K562 (cell line): ENCODE data around the gene SLC25A34. TPM values are rescaled to one million over a fixed set of nuclear protein-coding genes. Genes with fewer than 3 reads are reported as not detected.
"Not testable (repeated sequence)": the region's sequence is repeated elsewhere in the genome, so short reads cannot be mapped to it uniquely, and the experiment has no call there.

Source experiments
- ATAC-seq: fragments of 200-7000 bp; cut with Tn5 transposase; 3 replicates; pipeline ENCODE4 v1.9.1; 2020; ENCODE audit warnings: moderate library complexity
- BruUV-seq: library from RNA; stranded (reverse); fragments of 400-500 nt; replicated peaks from 2 replicates; lab custom pipeline; 2021; lab: Mats Ljungman, UMichigan
- CTCF ChIA-PET: fragments of 300-600 bp; formaldehyde crosslinking; extraction: SDS; loops from one replicate; lab custom pipeline; 2021; ENCODE audit warnings: low intra/inter-chr PET ratio; lab: Yijun Ruan, JAX
- POLR2A ChIA-PET: fragments of 300-600, 350-650 bp; sonication (Branson Sonifier 250); formaldehyde crosslinking; extraction: SDS; loops from one replicate; lab custom pipeline; 2021; ENCODE audit warnings: antibody characterized with exemption, inconsistent platforms; lab: Yijun Ruan, JAX
- DNase-seq, 4 experiments: peaks; one replicate each; pipeline versions ENCODE4 v3.0.0 to v3.0.0-alpha.2; 2011 to 2018; ENCODE audit warnings: low spot score in 3 of 4, mixed read lengths in 3 of 4; ENCODE audit errors: extremely low read depth in 1 of 4
- FAIRE-seq: peaks from 2 replicates; lab custom pipeline; 2011; peaks lifted over from hg19 to GRCh38; lab: Jason Lieb, UNC
- H2AFZ ChIP-seq: 2 replicates; pipeline ENCODE4 v1.6.0; 2011; ENCODE audit warnings: low read depth, low read length, control low read depth, inconsistent platforms
- H3K27ac ChIP-seq: fragments of 200-600 bp; 3 replicates; pipeline ENCODE4 v1.8.0; 2011; ENCODE audit warnings: low read depth, mild to moderate bottlenecking, control low read depth, inconsistent platforms, low read length, moderate library complexity, mixed read lengths; ENCODE audit errors: extremely low read depth
- H3K27me3 ChIP-seq, 2 experiments: fragments of 300-600 bp in 1 of 2; 2 replicates in 1 of 2; 3 replicates in 1 of 2; pipeline versions ENCODE4 v1.6.0 to v1.8.0; 2011; ENCODE audit warnings: inconsistent platforms in 2 of 2, low read length in 2 of 2, mild to moderate bottlenecking in 1 of 2, mixed read lengths in 1 of 2, moderate library complexity in 1 of 2; ENCODE audit not compliant: control insufficient read depth in 2 of 2, insufficient read depth in 2 of 2
- H3K36me3 ChIP-seq: fragments of 300-600 bp; 3 replicates; pipeline ENCODE4 v1.8.0; 2011; ENCODE audit warnings: mild to moderate bottlenecking, low read length, inconsistent platforms; ENCODE audit not compliant: control insufficient read depth, insufficient read depth
- H3K4me1 ChIP-seq, 2 experiments: fragments of 200-600 bp in 1 of 2; replicated peaks in 1 of 2; 2 replicates in 1 of 2; 3 replicates in 1 of 2; pipeline versions ENCODE4 v1.5.1 to v1.8.0; 2011; ENCODE audit warnings: inconsistent platforms in 2 of 2, low read length in 2 of 2, mild to moderate bottlenecking in 1 of 2, mixed read lengths in 1 of 2, moderate library complexity in 1 of 2; ENCODE audit not compliant: control insufficient read depth in 2 of 2, insufficient read depth in 2 of 2
- H3K4me2 ChIP-seq: 2 replicates; pipeline ENCODE4 v1.6.1; 2011; ENCODE audit warnings: low read length, control low read depth, inconsistent platforms, mixed read lengths; ENCODE audit not compliant: insufficient read depth
- H3K4me3 ChIP-seq: fragments of 200-600 bp; sonication (generic), shearing (Covaris generic); 2 replicates; pipeline ENCODE4 v1.5.1; 2016; ENCODE audit warnings: control low read depth, inconsistent platforms
- H3K79me2 ChIP-seq: fragments of 200-600 bp; 3 replicates; pipeline ENCODE4 v1.8.0; 2011; ENCODE audit warnings: low read length, inconsistent platforms; ENCODE audit not compliant: control insufficient read depth, insufficient read depth
- H3K9ac ChIP-seq, 2 experiments: 2 replicates each; pipeline versions ENCODE4 v1.6.0 to v1.6.1; 2011; ENCODE audit warnings: low read depth in 2 of 2, low read length in 2 of 2, control low read depth in 1 of 2, inconsistent platforms in 1 of 2, mild to moderate bottlenecking in 1 of 2, mixed read lengths in 1 of 2; ENCODE audit not compliant: insufficient read depth in 1 of 2
- H3K9me1 ChIP-seq: one replicate; pipeline ENCODE4 v1.6.0; 2011; ENCODE audit warnings: inconsistent platforms, mild to moderate bottlenecking, low read length, moderate library complexity; ENCODE audit not compliant: control insufficient read depth, insufficient read depth
- H3K9me3 ChIP-seq: replicated peaks from 2 replicates; pipeline ENCODE4 v1.5.1; 2011; ENCODE audit warnings: low read depth, low read length, inconsistent platforms; ENCODE audit not compliant: control insufficient read depth, insufficient read depth
- H4K20me1 ChIP-seq: replicated peaks from 2 replicates; pipeline ENCODE4 v1.6.1; 2011; ENCODE audit warnings: low read length, inconsistent platforms, mixed read lengths; ENCODE audit not compliant: control insufficient read depth, insufficient read depth
- BCOR ChIP-seq: fragments of 450-650 bp; IDR thresholded peaks from 2 replicates; pipeline ENCODE4 v1.6.1; 2016
- KDM1A ChIP-seq, 2 experiments: fragments of 450-650 bp; IDR thresholded peaks; 2 replicates each; pipeline ENCODE4 v1.6.1; 2016; ENCODE audit warnings: mild to moderate bottlenecking in 2 of 2
- L3MBTL2 ChIP-seq: fragments of 450-650 bp; IDR thresholded peaks from 2 replicates; pipeline ENCODE4 v1.6.1; 2016; ENCODE audit warnings: mild to moderate bottlenecking, moderate library complexity
- NFIC ChIP-seq: fragments of 450-650 bp; IDR thresholded peaks from 2 replicates; pipeline ENCODE4 v1.6.1; 2017; ENCODE audit warnings: mild to moderate bottlenecking, inconsistent platforms
- RBM34 ChIP-seq: fragments of 200-400 bp; formaldehyde crosslinking; IDR thresholded peaks from 2 replicates; pipeline ENCODE4 v1.6.1; 2018; ENCODE audit warnings: low read length, borderline replicate concordance; ENCODE audit not compliant: insufficient read depth
- ZNF146 ChIP-seq: IDR thresholded peaks from one replicate; pipeline ENCODE4 v1.6.1; 2018; ENCODE audit warnings: missing compliant biosample characterization; ENCODE audit not compliant: unreplicated experiment
- ZNF79 ChIP-seq: fragments of 250-450 bp; sonication (Bioruptor Pico); IDR thresholded peaks from 2 replicates; pipeline ENCODE4 v1.4.0; 2020; ENCODE audit warnings: low read depth, mild to moderate bottlenecking, moderate library complexity
- WGBS: fragments of 100-300 bp; shearing (Covaris generic); methylation state at CpG from one replicate; pipeline ENCODE4 v1.1.6; 2016; ENCODE audit warnings: low coverage, mixed read lengths; ENCODE audit not compliant: insufficient coverage; ENCODE audit errors: missing lambda C conversion rate; 5-methylcytosine and 5-hydroxymethylcytosine counted together
- in situ Hi-C: fragments of 300-500 bp; cut with MboI; formaldehyde crosslinking; loops from 4 replicates; pipeline ENCODE4 v1.15.0; 2018; ENCODE audit warnings: inconsistent platforms, mixed read lengths
- intact Hi-C: fragments of 100-400 bp; cut with micrococcal nuclease; formaldehyde crosslinking; loops from 2 replicates; pipeline ENCODE4 v1.14.2; 2022
- polyA plus RNA-seq, 8 experiments: library from polyadenylated mRNA; depleted of rRNA in 4 of 8; stranded (reverse) in 5 of 8; unstranded in 3 of 8; fragments of >200 nt; fragmentation: Nextera tagmentation in 2 of 8; fragmentation: Illumina TruSeq in 1 of 8; extraction: Ambion mirVana in 2 of 8; extraction: Trizol in 1 of 8; gene quantifications; 2 replicates each; pipeline versions ENCODE4 v1.2.1 to v1.2.3, GENCODE V29; 2011 to 2014; ENCODE audit warnings: inconsistent platforms in 1 of 8, missing spikeins in 1 of 8
- total RNA-seq, 7 experiments: library from RNA; depleted of rRNA in 6 of 7; stranded (reverse); fragments of >200 nt in 6 of 7; fragmentation: Illumina TruSeq in 2 of 7; extraction: Trizol in 2 of 7; gene quantifications; 2 replicates each; pipeline versions ENCODE4 v1.2.1 to v1.2.3, GENCODE V29; 2011 to 2021; ENCODE audit warnings: low replicate concordance in 1 of 7

SLC25A34 gene
- total and polyA plus RNA-seq, 9 of the 15 experiments (the other 6 are each of a cell fraction or from before 2014, with no cell fraction given): 0.01 to 0.57 (median 0.16) TPM

- TF ChIP-seq L3MBTL2: no peak
- TF ChIP-seq RBM34: no peak
- TF ChIP-seq ZNF79 (CRISPR knock-in tag): no peak
Measured at GRCh38 chr1:15698201-15698600, 37.9 kb upstream of the SLC25A34 start (continued).

- H3K4me2 ChIP-seq, H3K9me1 ChIP-seq, H3K9ac ChIP-seq: not testable (repeated sequence)
- TF ChIP-seq NFIC (0 out of 2 replicates have a peak, but pooled peaks have one; percentile 8), KDM1A (IDR thresholded peaks at IDR 0.05) (0 out of 4 replicates have a peak, but pooled peaks of 1 of the 2 experiments have one; percentile 34), BCOR (peak; percentile 61), ZNF146 (peak; percentile 95)
- TF ChIP-seq, all 486 proteins: peak for 4; not testable (repeated sequence) for 482
- H3K4me3 ChIP-seq, H2AFZ ChIP-seq, FAIRE-seq, H3K27me3 ChIP-seq, POLR2A ChIA-PET, DNase-seq, H3K27ac ChIP-seq, H3K9me3 ChIP-seq, intact Hi-C loops, H4K20me1 ChIP-seq, in situ Hi-C loops, BruUV-seq, ATAC-seq, CTCF ChIA-PET: not testable (repeated sequence)
- H3K36me3 ChIP-seq: peaks cover 24% of the 10 kb centered on the region; the same call in 2 of the 3 replicates
- peaks cover 0 to 10% of the 10 kb centered on the region in 2 experiments; a peak in 2 of 5 replicates for H3K4me1 ChIP-seq
- peaks cover 56% of the 10 kb centered on the region for H3K79me2 ChIP-seq
- 96% methylated on average over 4 of the region's 4 CpGs for WGBS
Measured at GRCh38 chr1:15699321-15699720, 36.7 kb upstream of the SLC25A34 start.
